Measurements from ENCODE around the gene UNC93B1.

The UNC93B1 gene

DNA sequence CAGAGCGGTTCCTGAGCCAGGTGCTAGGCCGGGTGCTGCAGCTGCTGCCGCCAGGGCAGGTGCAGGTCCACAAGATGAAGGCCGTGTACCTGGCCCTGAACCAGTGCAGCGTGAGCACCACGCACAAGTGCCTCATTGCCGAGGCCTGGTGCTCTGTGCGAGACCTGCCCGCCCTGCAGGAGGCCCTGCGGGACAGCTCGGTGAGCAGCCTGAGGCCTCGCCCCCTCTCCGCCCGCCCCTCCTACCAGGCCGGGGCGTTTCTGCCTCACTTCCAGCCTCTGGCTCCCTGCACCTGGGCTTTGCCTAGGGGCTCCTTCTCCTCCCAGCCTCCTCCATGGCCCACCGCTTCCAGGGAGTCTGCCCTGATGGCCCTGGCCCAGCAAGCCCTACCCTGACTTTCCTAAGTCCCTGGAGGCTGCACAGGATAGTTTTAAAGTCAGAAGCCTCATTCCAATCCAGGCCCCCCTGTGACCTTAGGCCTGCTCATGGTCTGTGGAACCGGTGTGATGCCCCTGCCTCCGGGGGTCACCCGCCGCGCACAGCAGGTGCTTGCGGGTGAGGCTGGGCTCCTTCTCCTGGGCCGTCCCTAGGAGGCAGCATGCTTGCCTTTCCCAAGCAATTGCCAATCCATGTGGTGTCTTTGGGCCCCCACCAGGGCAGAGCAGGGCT is 40.4 kb upstream of the UNC93B1 start:
- H3K4me3 ChIP-seq (ENCODE audit: low read length), result no peak overlapping the region
- peaks cover 18% of the 10 kb centered on the region for H3K36me3 ChIP-seq (ENCODE audit: control insufficient read depth, insufficient read depth, low read length)
- H3K27me3 ChIP-seq (ENCODE audit: control insufficient read depth, insufficient read depth, low read length), result no peaks in the 10 kb centered on the region
- no peak overlapping the region for H3K27ac ChIP-seq (ENCODE audit: low read depth, low read length)
- no peak overlapping the region for H3K9ac ChIP-seq (ENCODE audit: low read length)
- H3K4me1 ChIP-seq (ENCODE audit: control insufficient read depth, insufficient read depth, low read length), result peaks cover 10% of the 10 kb centered on the region

DNA sequence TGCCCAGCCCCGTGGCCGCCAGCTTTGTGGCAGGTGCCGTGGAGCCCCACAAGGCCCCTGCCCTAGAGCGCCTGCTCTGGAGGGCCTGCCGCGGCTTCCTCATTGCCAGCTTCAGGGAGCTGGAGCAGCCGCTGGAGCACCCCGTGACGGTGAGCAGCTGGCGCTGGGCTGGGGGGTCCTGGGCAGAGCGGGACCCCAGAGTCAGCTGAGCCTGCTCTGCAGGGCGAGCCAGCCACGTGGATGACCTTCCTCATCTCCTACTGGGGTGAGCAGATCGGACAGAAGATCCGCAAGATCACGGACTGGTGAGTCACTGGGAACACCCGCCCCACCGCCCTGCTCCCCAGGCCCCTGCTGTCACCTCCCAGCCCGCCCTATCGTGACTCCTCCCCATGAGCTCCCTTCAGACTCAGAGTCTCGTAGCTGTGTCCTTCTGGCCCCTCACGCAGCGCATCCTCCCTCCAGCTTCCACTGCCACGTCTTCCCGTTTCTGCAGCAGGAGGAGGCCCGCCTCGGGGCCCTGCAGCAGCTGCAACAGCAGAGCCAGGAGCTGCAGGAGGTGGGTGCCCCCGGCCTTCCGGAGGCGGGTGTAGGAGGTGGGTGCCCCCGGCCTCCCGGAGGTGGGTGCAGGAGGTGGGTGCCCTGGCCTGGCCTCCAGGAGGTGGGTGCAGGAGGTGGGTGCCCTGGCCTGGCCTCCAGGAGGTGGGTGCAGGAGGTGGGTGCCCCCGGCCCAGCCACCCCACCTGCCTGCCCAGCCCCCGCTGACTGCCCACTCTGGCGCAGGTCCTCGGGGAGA is 39.6 kb upstream of the UNC93B1 start:
- peaks cover 11% of the 10 kb centered on the region for H3K36me3 ChIP-seq (ENCODE audit: control insufficient read depth, insufficient read depth, low read length)
- peaks cover 13% of the 10 kb centered on the region for H3K4me1 ChIP-seq (ENCODE audit: control insufficient read depth, insufficient read depth, low read length)
- no peak overlapping the region for H3K9ac ChIP-seq (ENCODE audit: low read length)
- no peaks in the 10 kb centered on the region for H3K27me3 ChIP-seq (ENCODE audit: control insufficient read depth, insufficient read depth, low read length)
- H3K27ac ChIP-seq (ENCODE audit: low read depth, low read length), result no peak overlapping the region
- H3K4me3 ChIP-seq (ENCODE audit: low read length), result no peak overlapping the region

DNA sequence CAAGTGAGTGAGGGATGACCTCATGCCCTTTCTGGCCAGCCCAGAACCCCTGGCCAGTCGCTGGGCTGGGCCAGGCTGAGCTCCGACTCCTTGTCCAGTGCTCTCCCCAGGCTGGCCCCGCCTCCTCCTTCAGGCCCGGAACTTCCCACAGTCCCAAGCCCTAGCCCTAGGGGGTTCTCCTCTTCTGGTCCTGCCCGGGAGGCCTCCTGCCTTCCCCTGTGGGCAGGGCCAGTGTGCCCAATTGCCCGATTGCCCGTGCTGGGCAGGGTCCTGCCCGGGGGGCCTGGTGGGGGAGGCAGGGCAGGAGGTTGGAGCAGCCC is 39.1 kb upstream of the UNC93B1 start:
- Histone ChIP-seq H3K27ac (ENCODE audit: low read depth, low read length) (no peak overlapping the region), H3K4me3 (ENCODE audit: low read length) (no peak overlapping the region), H3K36me3 (ENCODE audit: control insufficient read depth, insufficient read depth, low read length) (peaks cover 10% of the 10 kb centered on the region), H3K4me1 (ENCODE audit: control insufficient read depth, insufficient read depth, low read length) (peaks cover 18% of the 10 kb centered on the region), H3K27me3 (ENCODE audit: control insufficient read depth, insufficient read depth, low read length) (no peaks in the 10 kb centered on the region), H3K9ac (ENCODE audit: low read length) (no peak overlapping the region)

DNA sequence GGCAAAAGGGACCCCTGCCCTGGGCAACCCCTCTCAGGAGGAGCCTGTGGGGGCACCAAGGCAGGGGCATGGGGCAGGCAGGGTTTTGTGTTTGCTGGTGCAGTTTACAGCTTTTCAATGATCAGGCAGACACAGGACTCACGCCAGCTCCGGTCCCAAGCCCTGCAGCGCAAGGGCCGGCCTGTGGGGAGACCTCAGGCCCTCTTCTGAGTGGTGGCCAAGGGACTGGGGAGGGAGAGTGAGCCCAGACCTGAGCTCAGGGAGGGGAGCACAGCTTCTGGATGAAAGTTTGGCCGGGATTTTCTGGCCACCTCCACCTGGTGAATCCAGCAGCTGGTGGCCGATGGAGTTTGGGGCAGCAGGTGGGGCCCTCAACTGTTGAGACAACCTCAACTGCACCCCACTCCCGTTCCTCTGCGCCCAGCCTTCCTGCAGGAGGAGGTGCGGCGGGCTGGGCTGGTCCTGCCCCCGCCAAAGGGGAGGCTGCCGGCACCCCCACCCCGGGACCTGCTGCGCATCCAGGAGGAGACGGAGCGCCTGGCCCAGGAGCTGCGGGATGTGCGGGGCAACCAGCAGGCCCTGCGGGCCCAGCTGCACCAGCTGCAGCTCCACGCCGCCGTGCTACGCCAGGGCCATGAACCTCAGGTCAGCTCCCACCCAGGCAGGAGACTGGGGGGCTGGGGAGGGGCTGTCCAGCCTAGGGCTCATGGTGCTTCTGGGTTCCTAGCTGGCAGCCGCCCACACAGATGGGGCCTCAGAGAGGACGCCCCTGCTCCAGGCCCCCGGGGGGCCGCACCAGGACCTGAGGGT is 38.5 kb upstream of the UNC93B1 start:
- Histone ChIP-seq H3K4me3 (ENCODE audit: low read length) (no peak overlapping the region), H3K9ac (ENCODE audit: low read length) (no peak overlapping the region), H3K27me3 (ENCODE audit: control insufficient read depth, insufficient read depth, low read length) (no peaks in the 10 kb centered on the region), H3K27ac (ENCODE audit: low read depth, low read length) (no peak overlapping the region), H3K4me1 (ENCODE audit: control insufficient read depth, insufficient read depth, low read length) (peaks cover 21% of the 10 kb centered on the region), H3K36me3 (ENCODE audit: control insufficient read depth, insufficient read depth, low read length) (peaks cover 7% of the 10 kb centered on the region)

DNA sequence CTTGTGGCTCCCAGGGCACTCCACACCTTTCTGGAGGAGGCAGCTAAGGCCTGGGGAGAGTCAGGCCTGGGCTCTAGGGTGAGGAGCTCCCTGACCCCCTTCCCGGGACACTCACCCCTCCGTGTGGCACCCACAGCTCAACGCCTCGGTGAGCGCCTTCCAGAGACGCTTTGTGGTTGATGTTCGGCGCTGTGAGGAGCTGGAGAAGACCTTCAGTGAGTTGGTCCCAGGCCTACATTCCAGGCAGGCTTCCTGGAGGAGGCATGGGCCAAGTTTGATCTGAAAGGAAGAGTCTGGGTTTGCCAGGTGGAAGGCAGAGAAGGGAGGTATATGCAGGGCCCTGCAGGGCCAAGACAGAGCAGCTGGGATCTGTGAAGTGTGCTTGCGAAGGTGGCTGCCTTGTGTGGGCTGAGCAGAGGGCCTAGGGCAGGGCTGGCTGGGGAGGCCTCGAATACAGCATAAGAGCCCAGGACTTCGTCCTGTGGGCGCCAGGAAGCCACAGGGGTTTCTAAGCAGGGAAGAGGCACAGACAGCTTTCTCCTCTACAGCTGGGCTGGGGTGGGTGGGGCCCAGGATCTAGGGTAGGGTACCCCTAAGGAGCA is 37.8 kb upstream of the UNC93B1 start:
- H3K4me3 ChIP-seq (ENCODE audit: low read length), result no peak overlapping the region
- H3K27ac ChIP-seq (ENCODE audit: low read depth, low read length), result no peak overlapping the region
- H3K36me3 ChIP-seq (ENCODE audit: control insufficient read depth, insufficient read depth, low read length), result peaks cover 7% of the 10 kb centered on the region
- H3K4me1 ChIP-seq (ENCODE audit: control insufficient read depth, insufficient read depth, low read length), result peaks cover 21% of the 10 kb centered on the region
- no peak overlapping the region for H3K9ac ChIP-seq (ENCODE audit: low read length)
- H3K27me3 ChIP-seq (ENCODE audit: control insufficient read depth, insufficient read depth, low read length), result no peaks in the 10 kb centered on the region

DNA sequence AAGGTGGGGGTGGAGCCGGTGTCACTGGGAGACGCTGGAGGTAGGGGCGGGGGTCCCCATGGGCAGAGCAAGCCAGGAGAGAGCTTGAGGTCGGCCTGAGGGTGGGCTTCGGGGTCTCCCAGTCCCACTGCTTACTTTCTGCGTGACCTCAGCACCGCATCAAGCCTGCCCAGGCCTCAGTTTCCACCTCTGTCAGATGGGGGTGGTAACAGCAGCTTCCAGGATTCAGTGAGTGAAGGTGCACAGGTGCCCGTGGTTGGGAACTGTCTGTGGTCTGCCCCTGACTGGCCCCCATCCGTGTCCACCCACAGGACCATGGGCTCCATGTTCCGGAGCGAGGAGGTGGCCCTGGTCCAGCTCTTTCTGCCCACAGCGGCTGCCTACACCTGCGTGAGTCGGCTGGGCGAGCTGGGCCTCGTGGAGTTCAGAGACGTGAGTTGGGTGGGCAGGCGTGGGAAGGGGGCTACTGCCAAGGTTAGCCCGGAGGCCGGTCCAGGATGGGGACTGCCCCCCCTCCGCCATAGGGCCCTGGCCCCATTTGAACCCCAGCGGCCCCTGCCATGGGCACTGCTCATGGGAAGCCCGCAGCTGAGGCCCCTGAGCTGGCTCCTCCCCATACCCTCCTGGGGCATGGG is 37.2 kb upstream of the UNC93B1 start:
- H3K4me3 ChIP-seq (ENCODE audit: low read length), result peak overlapping the region; percentile 81
- H3K9ac ChIP-seq (ENCODE audit: low read length), result peak overlapping the region; percentile 45
- H3K4me1 ChIP-seq (ENCODE audit: control insufficient read depth, insufficient read depth, low read length), result peaks cover 21% of the 10 kb centered on the region
- peak overlapping the region; percentile 92 for H3K27ac ChIP-seq (ENCODE audit: low read depth, low read length)
- H3K27me3 ChIP-seq (ENCODE audit: control insufficient read depth, insufficient read depth, low read length), result no peaks in the 10 kb centered on the region
- peaks cover 9% of the 10 kb centered on the region for H3K36me3 ChIP-seq (ENCODE audit: control insufficient read depth, insufficient read depth, low read length)

DNA sequence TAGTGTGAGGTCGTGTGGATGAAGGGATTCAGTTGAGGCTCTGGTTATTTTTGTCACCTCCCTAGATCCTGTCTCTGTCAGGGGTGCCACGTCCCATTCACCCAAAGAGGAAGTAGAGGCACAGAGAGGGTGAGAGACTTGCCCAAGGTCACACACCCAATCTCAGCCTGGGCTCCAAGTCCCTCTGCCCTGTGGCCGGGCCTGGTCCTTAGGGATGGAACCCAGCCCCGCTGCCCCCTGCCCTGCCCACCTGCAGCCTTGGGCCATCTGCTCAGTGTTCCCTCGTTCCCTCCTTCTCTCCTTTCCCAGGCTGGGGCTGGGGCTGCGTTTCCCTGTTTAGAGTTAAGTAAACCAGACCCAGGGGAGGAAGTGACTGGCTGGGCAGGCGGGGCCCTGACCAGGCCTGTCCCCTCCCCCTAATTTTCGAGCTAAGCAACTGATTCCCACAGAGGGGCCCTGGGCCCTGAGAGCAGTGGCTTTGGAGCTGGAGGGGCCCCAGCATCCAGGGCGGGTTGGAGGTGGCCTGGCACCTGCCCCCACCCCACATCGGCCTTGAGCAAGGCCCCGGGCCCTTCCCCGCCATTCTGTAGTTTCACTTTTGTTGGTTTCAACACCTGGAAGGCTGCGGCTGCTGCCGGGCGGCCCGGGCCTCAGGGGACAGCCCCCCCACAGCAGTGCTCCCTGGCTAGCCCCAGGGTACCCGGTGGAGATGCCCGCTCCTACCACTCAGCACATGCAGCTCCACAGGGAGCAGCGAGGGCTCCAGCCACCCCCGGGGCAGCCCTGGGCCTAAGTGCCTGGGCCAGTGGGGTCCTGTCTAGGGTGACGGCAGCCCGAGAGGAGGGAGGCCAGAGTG is 36.4 kb upstream of the UNC93B1 start:
- Histone ChIP-seq H3K4me3 (ENCODE audit: low read length) (peak overlapping the region; percentile 81), H3K27ac (ENCODE audit: low read depth, low read length) (peak overlapping the region; percentile 92), H3K9ac (ENCODE audit: low read length) (peak overlapping the region; percentile 45), H3K36me3 (ENCODE audit: control insufficient read depth, insufficient read depth, low read length) (peaks cover 9% of the 10 kb centered on the region), H3K27me3 (ENCODE audit: control insufficient read depth, insufficient read depth, low read length) (no peaks in the 10 kb centered on the region), H3K4me1 (ENCODE audit: control insufficient read depth, insufficient read depth, low read length) (peaks cover 21% of the 10 kb centered on the region)

DNA sequence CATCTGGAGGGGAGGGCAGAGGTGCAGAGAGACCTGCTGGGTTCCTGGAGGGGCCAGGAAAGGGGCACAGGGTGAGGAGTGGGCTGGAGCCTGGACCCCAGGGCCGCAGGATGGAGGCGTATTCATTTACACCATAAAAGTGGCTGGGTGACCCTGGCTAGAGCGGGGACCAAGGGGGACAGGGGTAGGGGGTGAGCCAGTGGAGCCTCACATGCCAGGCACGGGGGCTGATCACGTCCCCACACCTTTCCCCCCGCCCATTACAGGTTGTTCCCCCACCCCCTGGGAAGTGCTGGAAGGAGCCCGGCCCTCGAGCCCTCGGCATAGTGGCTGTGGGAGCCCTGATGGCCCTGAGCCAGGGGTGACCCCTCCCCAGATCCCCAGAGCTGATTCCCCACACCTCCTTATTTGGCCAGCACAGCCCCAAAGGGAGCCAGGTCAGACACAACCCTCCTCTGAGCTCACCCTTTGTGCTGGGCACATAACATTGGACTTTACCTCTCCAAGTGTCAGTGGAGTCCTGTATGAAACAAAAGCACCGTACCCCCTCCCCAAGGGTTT is 35.7 kb upstream of the UNC93B1 start:
- Histone ChIP-seq H3K36me3 (ENCODE audit: control insufficient read depth, insufficient read depth, low read length) (peaks cover 9% of the 10 kb centered on the region), H3K4me3 (ENCODE audit: low read length) (peak overlapping the region; percentile 81), H3K27ac (ENCODE audit: low read depth, low read length) (peak overlapping the region; percentile 92), H3K9ac (ENCODE audit: low read length) (peak overlapping the region; percentile 45), H3K4me1 (ENCODE audit: control insufficient read depth, insufficient read depth, low read length) (peaks cover 21% of the 10 kb centered on the region), H3K27me3 (ENCODE audit: control insufficient read depth, insufficient read depth, low read length) (no peaks in the 10 kb centered on the region)

DNA sequence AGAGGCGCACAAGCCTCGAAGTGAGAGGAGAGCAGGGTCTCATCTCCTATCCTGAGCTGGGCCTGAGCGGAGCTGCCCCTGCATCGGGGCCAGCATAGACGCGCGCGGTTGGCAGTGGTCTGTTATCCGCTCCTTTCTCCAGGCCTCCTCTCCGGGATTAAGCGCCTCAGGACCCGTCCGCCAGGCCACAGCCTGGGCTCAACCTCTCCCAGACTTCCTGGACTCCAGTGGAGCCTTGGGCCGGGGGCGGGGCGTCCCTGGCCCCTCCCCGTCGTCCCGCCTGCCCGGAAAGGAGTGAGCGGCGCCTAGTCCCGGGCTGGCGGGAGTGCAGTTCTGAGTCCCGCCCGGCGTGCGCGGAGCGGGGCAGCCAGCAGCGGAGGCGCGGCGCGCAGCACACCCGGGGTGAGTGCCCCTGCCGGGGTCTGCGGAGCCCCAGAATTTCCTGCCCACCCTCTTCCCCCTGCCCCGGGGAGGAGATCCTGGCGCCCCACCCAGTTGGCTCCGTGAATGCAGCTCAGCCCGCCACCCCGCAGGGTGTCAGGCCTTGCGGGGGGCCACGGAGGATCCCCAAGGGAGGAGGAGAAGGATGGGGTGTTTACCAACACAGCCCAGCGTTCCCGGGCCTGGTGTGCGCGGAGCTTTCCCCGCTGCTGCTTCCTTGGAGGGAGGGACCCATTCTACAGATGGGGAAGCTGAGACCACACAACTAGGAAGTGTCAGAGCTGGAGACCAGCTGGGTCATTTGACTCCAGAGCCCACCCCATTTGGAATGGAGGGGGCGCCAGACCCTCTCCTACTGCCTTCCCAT is 35.0 kb upstream of the UNC93B1 start, which contains the start of gene TCIRG1:
TCIRG1 (plus strand) TSS at position 308 of the 808 bp plus-strand sequence. CDS start 2,247 bp downstream, outside the sequence.
- Histone ChIP-seq H3K9ac (ENCODE audit: low read length) (peak within 1 kb of the TSS; percentile 94), H3K27me3 (ENCODE audit: control insufficient read depth, insufficient read depth, low read length) (no peaks in the 10 kb centered on the region), H3K27ac (ENCODE audit: low read depth, low read length) (peak within 1 kb of the TSS; percentile 92), H3K4me3 (ENCODE audit: low read length) (peak within 1 kb of the TSS; percentile 81), H3K4me1 (ENCODE audit: control insufficient read depth, insufficient read depth, low read length) (peaks cover 21% of the 10 kb centered on the region), H3K36me3 (ENCODE audit: control insufficient read depth, insufficient read depth, low read length) (peaks cover 8% of the 10 kb centered on the region)

DNA sequence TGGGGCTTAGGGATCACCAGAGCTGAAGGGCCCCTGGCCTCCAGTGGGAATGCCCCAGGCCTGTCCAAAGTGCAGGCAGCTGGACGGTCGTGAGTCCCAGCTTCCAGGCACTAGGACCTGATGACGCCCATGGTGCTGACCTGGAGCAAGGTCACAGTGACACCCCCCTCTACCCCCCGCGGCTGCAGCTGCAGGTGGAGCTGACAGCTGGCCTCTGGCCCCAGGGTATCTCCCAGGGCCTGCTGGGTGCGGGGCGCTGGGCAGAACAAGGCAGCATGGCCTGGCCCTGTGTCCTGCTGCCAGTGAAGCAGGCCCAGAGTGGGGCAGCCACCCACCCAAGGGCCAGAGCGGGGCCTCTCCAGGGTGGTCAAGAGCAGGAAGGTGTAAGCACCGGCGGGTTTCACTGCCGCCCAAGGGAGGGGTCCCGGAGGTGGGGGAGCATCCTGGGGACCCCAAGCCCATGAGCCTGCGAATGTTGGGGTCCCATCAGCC is 34.4 kb upstream of the UNC93B1 start:
- Histone ChIP-seq H3K4me3 (ENCODE audit: low read length) (peak overlapping the region; percentile 81), H3K9ac (ENCODE audit: low read length) (peak overlapping the region; percentile 94), H3K4me1 (ENCODE audit: control insufficient read depth, insufficient read depth, low read length) (peaks cover 21% of the 10 kb centered on the region), H3K36me3 (ENCODE audit: control insufficient read depth, insufficient read depth, low read length) (peaks cover 9% of the 10 kb centered on the region), H3K27ac (ENCODE audit: low read depth, low read length) (peak overlapping the region; percentile 92), H3K27me3 (ENCODE audit: control insufficient read depth, insufficient read depth, low read length) (no peaks in the 10 kb centered on the region)
